K562 (cell line): ENCODE results near the gene TBC1D7. TPM values are rescaled to one million over a fixed set of nuclear protein-coding genes. Genes with fewer than 3 reads are reported as not detected.

ENCODE experiments used
- ATAC-seq: fragments of 200-7000 bp; cut with Tn5 transposase; 3 replicates; pipeline ENCODE4 v1.9.1; 2020; ENCODE audit warnings: moderate library complexity
- BruUV-seq: library from RNA; stranded (reverse); fragments of 400-500 nt; replicated peaks from 2 replicates; lab custom pipeline; 2021; lab: Mats Ljungman, UMichigan
- CTCF ChIA-PET: fragments of 300-600 bp; formaldehyde crosslinking; extraction: SDS; loops from one replicate; lab custom pipeline; 2021; ENCODE audit warnings: low intra/inter-chr PET ratio; lab: Yijun Ruan, JAX
- POLR2A ChIA-PET: fragments of 300-600, 350-650 bp; sonication (Branson Sonifier 250); formaldehyde crosslinking; extraction: SDS; loops from one replicate; lab custom pipeline; 2021; ENCODE audit warnings: antibody characterized with exemption, inconsistent platforms; lab: Yijun Ruan, JAX
- DNase-seq, 4 experiments: peaks; one replicate each; pipeline versions ENCODE4 v3.0.0 to v3.0.0-alpha.2; 2011 to 2018; ENCODE audit warnings: low spot score in 3 of 4, mixed read lengths in 3 of 4; ENCODE audit errors: extremely low read depth in 1 of 4
- FAIRE-seq: peaks from 2 replicates; lab custom pipeline; 2011; peaks lifted over from hg19 to GRCh38; lab: Jason Lieb, UNC
- H2AFZ ChIP-seq: 2 replicates; pipeline ENCODE4 v1.6.0; 2011; ENCODE audit warnings: low read depth, low read length, control low read depth, inconsistent platforms
- H3K27ac ChIP-seq: fragments of 200-600 bp; 3 replicates; pipeline ENCODE4 v1.8.0; 2011; ENCODE audit warnings: low read depth, mild to moderate bottlenecking, control low read depth, inconsistent platforms, low read length, moderate library complexity, mixed read lengths; ENCODE audit errors: extremely low read depth
- H3K27me3 ChIP-seq, 2 experiments: fragments of 300-600 bp in 1 of 2; 2 replicates in 1 of 2; 3 replicates in 1 of 2; pipeline versions ENCODE4 v1.6.0 to v1.8.0; 2011; ENCODE audit warnings: inconsistent platforms in 2 of 2, low read length in 2 of 2, mild to moderate bottlenecking in 1 of 2, mixed read lengths in 1 of 2, moderate library complexity in 1 of 2; ENCODE audit not compliant: control insufficient read depth in 2 of 2, insufficient read depth in 2 of 2
- H3K36me3 ChIP-seq: fragments of 300-600 bp; 3 replicates; pipeline ENCODE4 v1.8.0; 2011; ENCODE audit warnings: mild to moderate bottlenecking, low read length, inconsistent platforms; ENCODE audit not compliant: control insufficient read depth, insufficient read depth
- H3K4me1 ChIP-seq, 2 experiments: fragments of 200-600 bp in 1 of 2; replicated peaks in 1 of 2; 2 replicates in 1 of 2; 3 replicates in 1 of 2; pipeline versions ENCODE4 v1.5.1 to v1.8.0; 2011; ENCODE audit warnings: inconsistent platforms in 2 of 2, low read length in 2 of 2, mild to moderate bottlenecking in 1 of 2, mixed read lengths in 1 of 2, moderate library complexity in 1 of 2; ENCODE audit not compliant: control insufficient read depth in 2 of 2, insufficient read depth in 2 of 2
- H3K4me2 ChIP-seq: 2 replicates; pipeline ENCODE4 v1.6.1; 2011; ENCODE audit warnings: low read length, control low read depth, inconsistent platforms, mixed read lengths; ENCODE audit not compliant: insufficient read depth
- H3K4me3 ChIP-seq: fragments of 200-600 bp; sonication (generic), shearing (Covaris generic); 2 replicates; pipeline ENCODE4 v1.5.1; 2016; ENCODE audit warnings: control low read depth, inconsistent platforms
- H3K79me2 ChIP-seq: fragments of 200-600 bp; 3 replicates; pipeline ENCODE4 v1.8.0; 2011; ENCODE audit warnings: low read length, inconsistent platforms; ENCODE audit not compliant: control insufficient read depth, insufficient read depth
- H3K9ac ChIP-seq, 2 experiments: 2 replicates each; pipeline versions ENCODE4 v1.6.0 to v1.6.1; 2011; ENCODE audit warnings: low read depth in 2 of 2, low read length in 2 of 2, control low read depth in 1 of 2, inconsistent platforms in 1 of 2, mild to moderate bottlenecking in 1 of 2, mixed read lengths in 1 of 2; ENCODE audit not compliant: insufficient read depth in 1 of 2
- H3K9me1 ChIP-seq: one replicate; pipeline ENCODE4 v1.6.0; 2011; ENCODE audit warnings: inconsistent platforms, mild to moderate bottlenecking, low read length, moderate library complexity; ENCODE audit not compliant: control insufficient read depth, insufficient read depth
- H3K9me3 ChIP-seq: replicated peaks from 2 replicates; pipeline ENCODE4 v1.5.1; 2011; ENCODE audit warnings: low read depth, low read length, inconsistent platforms; ENCODE audit not compliant: control insufficient read depth, insufficient read depth
- H4K20me1 ChIP-seq: replicated peaks from 2 replicates; pipeline ENCODE4 v1.6.1; 2011; ENCODE audit warnings: low read length, inconsistent platforms, mixed read lengths; ENCODE audit not compliant: control insufficient read depth, insufficient read depth
- CBFB ChIP-seq: sonication (generic); formaldehyde crosslinking; IDR thresholded peaks from 2 replicates; pipeline ENCODE4 v1.4.0; 2020; ENCODE audit warnings: mild to moderate bottlenecking, missing genetic modification reagents
- MBD1 ChIP-seq: fragments of 250-450 bp; sonication (Bioruptor Pico); IDR thresholded peaks from 2 replicates; pipeline ENCODE4 v1.8.0; 2022; ENCODE audit warnings: inconsistent platforms
- STAT5B ChIP-seq: fragments of 250-450 bp; sonication (Bioruptor Pico); IDR thresholded peaks from 2 replicates; pipeline ENCODE4 v1.8.0; 2021; ENCODE audit warnings: mild to moderate bottlenecking, inconsistent platforms
- WGBS: fragments of 100-300 bp; shearing (Covaris generic); methylation state at CpG from one replicate; pipeline ENCODE4 v1.1.6; 2016; ENCODE audit warnings: low coverage, mixed read lengths; ENCODE audit not compliant: insufficient coverage; ENCODE audit errors: missing lambda C conversion rate; 5-methylcytosine and 5-hydroxymethylcytosine counted together
- in situ Hi-C: fragments of 300-500 bp; cut with MboI; formaldehyde crosslinking; loops from 4 replicates; pipeline ENCODE4 v1.15.0; 2018; ENCODE audit warnings: inconsistent platforms, mixed read lengths
- intact Hi-C: fragments of 100-400 bp; cut with micrococcal nuclease; formaldehyde crosslinking; loops from 2 replicates; pipeline ENCODE4 v1.14.2; 2022
- polyA plus RNA-seq, 8 experiments: library from polyadenylated mRNA; depleted of rRNA in 4 of 8; stranded (reverse) in 5 of 8; unstranded in 3 of 8; fragments of >200 nt; fragmentation: Nextera tagmentation in 2 of 8; fragmentation: Illumina TruSeq in 1 of 8; extraction: Ambion mirVana in 2 of 8; extraction: Trizol in 1 of 8; gene quantifications; 2 replicates each; pipeline versions ENCODE4 v1.2.1 to v1.2.3, GENCODE V29; 2011 to 2014; ENCODE audit warnings: inconsistent platforms in 1 of 8, missing spikeins in 1 of 8
- total RNA-seq, 7 experiments: library from RNA; depleted of rRNA in 6 of 7; stranded (reverse); fragments of >200 nt in 6 of 7; fragmentation: Illumina TruSeq in 2 of 7; extraction: Trizol in 2 of 7; gene quantifications; 2 replicates each; pipeline versions ENCODE4 v1.2.1 to v1.2.3, GENCODE V29; 2011 to 2021; ENCODE audit warnings: low replicate concordance in 1 of 7
- TF ChIP-seq, protein P1 (sequence below), 2 experiments: fragments of 450-650 bp in 1 of 2; sonication (generic) in 1 of 2; formaldehyde crosslinking in 1 of 2; IDR thresholded peaks in 1 of 2; conservative IDR thresholded peaks in 1 of 2; 2 replicates each; pipeline versions ENCODE4 v1.6.1 to v1.8.1; 2016 to 2023; ENCODE audit warnings: mild to moderate bottlenecking in 2 of 2, moderate library complexity in 2 of 2, inconsistent platforms in 1 of 2, missing genetic modification reagents in 1 of 2
- TF ChIP-seq, protein P2 (sequence below): fragments of 250-450 bp; sonication (Bioruptor Pico); IDR thresholded peaks from 2 replicates; pipeline ENCODE4 v1.8.0; 2022; ENCODE audit warnings: moderate library complexity, mild to moderate bottlenecking, inconsistent platforms
- TF ChIP-seq, protein P3 (sequence below), 3 experiments: fragments of 200-800 bp in 1 of 3; fragments of 250-450 bp in 1 of 3; fragments of 450-650 bp in 1 of 3; sonication (Bioruptor Pico) in 1 of 3; sonication (Bioruptor generic) in 1 of 3; formaldehyde crosslinking in 1 of 3; IDR thresholded peaks; 2 replicates each; pipeline versions ENCODE4 v1.6.1 to v1.8.0; 2016 to 2022; ENCODE audit warnings: mild to moderate bottlenecking in 2 of 3, missing genetic modification characterization in 2 of 3, missing compliant biosample characterization in 1 of 3, moderate library complexity in 1 of 3

TBC1D7 gene
- total and polyA plus RNA-seq, 9 of the 15 experiments (the other 6 are each of a cell fraction or from before 2014, with no cell fraction given) = 49.4 to 107 (median 61.1) TPM

DNA sequence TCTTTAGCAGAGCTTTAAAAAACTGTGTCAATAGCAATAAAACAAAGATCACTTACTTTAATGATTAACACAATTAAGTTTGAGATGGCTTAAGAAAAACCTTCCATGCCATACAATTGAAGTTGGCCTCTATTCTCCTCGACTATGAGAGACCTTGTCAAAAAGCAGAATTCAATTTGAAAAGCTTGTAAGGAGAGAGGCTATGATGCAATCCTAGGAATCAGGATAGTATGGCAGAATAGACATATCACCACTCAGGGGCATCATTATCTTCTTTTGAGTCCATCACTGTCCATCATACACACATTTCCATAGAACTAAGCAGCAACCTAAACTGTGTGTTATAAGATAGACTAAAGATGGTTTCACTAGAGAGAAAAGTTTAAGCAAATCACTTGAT lies 17.2 kb downstream of the TBC1D7 start (continued):
- TF ChIP-seq MBD1 (CRISPR knock-in tag) (no peak), CBFB (CRISPR knock-in tag) (no peak)
- TF ChIP-seq, protein P1, sequence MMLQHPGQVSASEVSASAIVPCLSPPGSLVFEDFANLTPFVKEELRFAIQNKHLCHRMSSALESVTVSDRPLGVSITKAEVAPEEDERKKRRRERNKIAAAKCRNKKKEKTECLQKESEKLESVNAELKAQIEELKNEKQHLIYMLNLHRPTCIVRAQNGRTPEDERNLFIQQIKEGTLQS (IDR thresholded peaks at IDR 0.05) = peak; percentile 79
- TF ChIP-seq, protein P1 (CRISPR knock-in tag; conservative IDR thresholded peaks at IDR 0.05) = no peak
- TF ChIP-seq, protein P2, sequence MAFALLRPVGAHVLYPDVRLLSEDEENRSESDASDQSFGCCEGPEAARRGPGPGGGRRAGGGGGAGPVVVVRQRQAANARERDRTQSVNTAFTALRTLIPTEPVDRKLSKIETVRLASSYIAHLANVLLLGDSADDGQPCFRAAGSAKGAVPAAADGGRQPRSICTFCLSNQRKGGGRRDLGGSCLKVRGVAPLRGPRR (CRISPR knock-in tag) = no peak

DNA sequence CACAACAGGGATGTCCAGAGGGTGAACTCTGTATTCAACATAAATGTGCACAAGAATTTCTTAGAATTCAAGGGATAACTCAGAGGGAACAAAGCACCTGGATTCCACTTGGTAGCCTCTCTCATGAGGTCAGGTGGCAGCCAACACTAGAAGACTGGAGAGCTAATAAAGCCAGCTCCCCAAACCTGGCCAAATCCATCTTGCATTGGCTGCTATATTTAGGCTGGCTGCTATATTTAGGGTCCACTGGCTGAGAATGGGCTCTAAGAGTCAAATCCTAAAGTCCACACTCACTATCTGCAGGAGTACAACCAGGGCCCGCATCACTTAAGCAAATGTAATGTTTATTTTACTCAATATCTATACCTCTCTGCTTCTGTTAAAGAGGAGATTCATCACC lies 20.0 kb downstream of the TBC1D7 start:
- in situ Hi-C loops (no loop called here), intact Hi-C loops (no loop called here)
- Histone ChIP-seq H3K36me3 (peaks cover 81% of the 10 kb centered on the region), H3K9me3 (no peaks in the 10 kb centered on the region), H3K9ac (0 out of 4 replicates have a peak overlapping the region, but pooled peaks of 1 of the 2 experiments have one; percentile 2), H3K9me1 (no peaks in the 10 kb centered on the region), H3K27me3 (no peaks in the 10 kb centered on the region), H3K4me2 (no peak overlapping the region), H3K4me3 (no peak overlapping the region), H2AFZ (no peak overlapping the region; the same call in 1 of the 2 replicates), H4K20me1 (no peaks in the 10 kb centered on the region), H3K79me2 (no peaks in the 10 kb centered on the region), H3K4me1 (peaks cover 0 to 21% of the 10 kb centered on the region in 2 experiments; a peak in 4 of 5 replicates), H3K27ac (no peak overlapping the region; the same call in 2 of the 3 replicates)
- DNase-seq (no peak), FAIRE-seq (no peak), ATAC-seq (no peak; the same call in 2 of the 3 replicates)
- CTCF ChIA-PET = interaction anchor here (0.6 kb wide), 2 partner anchors 24 to 56 kb away, joined by 4 read pairs; no protein-coding TSS in a partner anchor
- no peak for TF ChIP-seq STAT5B
- TF ChIP-seq, protein P3, sequence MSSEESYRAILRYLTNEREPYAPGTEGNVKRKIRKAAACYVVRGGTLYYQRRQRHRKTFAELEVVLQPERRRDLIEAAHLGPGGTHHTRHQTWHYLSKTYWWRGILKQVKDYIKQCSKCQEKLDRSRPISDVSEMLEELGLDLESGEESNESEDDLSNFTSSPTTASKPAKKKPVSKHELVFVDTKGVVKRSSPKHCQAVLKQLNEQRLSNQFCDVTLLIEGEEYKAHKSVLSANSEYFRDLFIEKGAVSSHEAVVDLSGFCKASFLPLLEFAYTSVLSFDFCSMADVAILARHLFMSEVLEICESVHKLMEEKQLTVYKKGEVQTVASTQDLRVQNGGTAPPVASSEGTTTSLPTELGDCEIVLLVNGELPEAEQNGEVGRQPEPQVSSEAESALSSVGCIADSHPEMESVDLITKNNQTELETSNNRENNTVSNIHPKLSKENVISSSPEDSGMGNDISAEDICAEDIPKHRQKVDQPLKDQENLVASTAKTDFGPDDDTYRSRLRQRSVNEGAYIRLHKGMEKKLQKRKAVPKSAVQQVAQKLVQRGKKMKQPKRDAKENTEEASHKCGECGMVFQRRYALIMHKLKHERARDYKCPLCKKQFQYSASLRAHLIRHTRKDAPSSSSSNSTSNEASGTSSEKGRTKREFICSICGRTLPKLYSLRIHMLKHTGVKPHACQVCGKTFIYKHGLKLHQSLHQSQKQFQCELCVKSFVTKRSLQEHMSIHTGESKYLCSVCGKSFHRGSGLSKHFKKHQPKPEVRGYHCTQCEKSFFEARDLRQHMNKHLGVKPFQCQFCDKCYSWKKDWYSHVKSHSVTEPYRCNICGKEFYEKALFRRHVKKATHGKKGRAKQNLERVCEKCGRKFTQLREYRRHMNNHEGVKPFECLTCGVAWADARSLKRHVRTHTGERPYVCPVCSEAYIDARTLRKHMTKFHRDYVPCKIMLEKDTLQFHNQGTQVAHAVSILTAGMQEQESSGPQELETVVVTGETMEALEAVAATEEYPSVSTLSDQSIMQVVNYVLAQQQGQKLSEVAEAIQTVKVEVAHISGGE (CRISPR knock-in tag; IDR thresholded peaks at IDR 0.05) = 0 out of 6 replicates have a peak, but pooled peaks of 1 of the 3 experiments have one; percentile 25
- BruUV-seq = no TSS peak
- POLR2A ChIA-PET = interaction anchor here (0.9 to 1.5 kb wide), 2 partner anchors 10 to 11 kb away, joined by 3 to 4 read pairs; no protein-coding TSS in a partner anchor
- WGBS = 94% methylated on average over 1 of the region's 1 CpG
